Hepatocyte (in vitro differentiated cells): ENCODE results near the gene VGLL1.

Experiments used
- CTCF ChIP-seq: fragments of 200-600 bp; sonication (generic); IDR thresholded peaks from 2 replicates; pipeline ENCODE4 v1.5.1; 2016; ENCODE audit warnings: antibody characterized with exemption, mild to moderate bottlenecking; ENCODE audit not compliant: poor library complexity
- EZH2 ChIP-seq: fragments of 200-600 bp; sonication (generic); IDR thresholded peaks from 2 replicates; pipeline ENCODE4 v1.6.1; 2016; ENCODE audit warnings: antibody characterized with exemption, mild to moderate bottlenecking, borderline replicate concordance
- EZH2phosphoT487 ChIP-seq: fragments of 200-600 bp; sonication (generic); IDR thresholded peaks from one replicate; pipeline ENCODE4 v1.6.1; 2018; ENCODE audit warnings: antibody characterized with exemption, mild to moderate bottlenecking, low read depth, moderate library complexity; ENCODE audit not compliant: unreplicated experiment, severe bottlenecking

GRCh38 chrX:136541294-136541693, 9.3 kb downstream of the VGLL1 start:
- no peak for TF ChIP-seq EZH2
- no peak for TF ChIP-seq CTCF
- no peak for TF ChIP-seq EZH2phosphoT487
